Measurements from ENCODE around the gene GJB2.

The GJB2 gene

GRCh38 chr13:20149762-20150161 is 43.0 kb downstream of the GJB2 start:
- no peak overlapping the region for H3K4me2 ChIP-seq
- no peaks in the 10 kb centered on the region for H3K27me3 ChIP-seq (ENCODE audit: insufficient read depth, low read depth)
- H3K4me1 ChIP-seq (ENCODE audit: low read depth, poor library complexity, severe bottlenecking), result peaks cover 18% of the 10 kb centered on the region
- no peak overlapping the region for H3K4me3 ChIP-seq (IDR thresholded peaks at IDR 0.05; ENCODE audit: insufficient read depth, low read depth, low read length)
- no peaks in the 10 kb centered on the region for H4K20me1 ChIP-seq (ENCODE audit: insufficient read depth)
- H3K9ac ChIP-seq, result no peak overlapping the region
- no peak for TF ChIP-seq CTCF (conservative IDR thresholded peaks at IDR 0.05; ENCODE audit: low read depth, low read length)
- H3K27ac ChIP-seq, result no peak overlapping the region
- no peak overlapping the region for H2AFZ ChIP-seq (ENCODE audit: low read depth)
- no peaks in the 10 kb centered on the region for H3K36me3 ChIP-seq (ENCODE audit: insufficient read depth)
- no peaks in the 10 kb centered on the region for H3K79me2 ChIP-seq (ENCODE audit: insufficient read depth, low read depth)

- no peaks in the 10 kb centered on the region for H3K79me2 ChIP-seq (ENCODE audit: insufficient read depth, low read depth)
- H3K4me1 ChIP-seq (ENCODE audit: low read depth, poor library complexity, severe bottlenecking), result peaks cover 18% of the 10 kb centered on the region
- no peak overlapping the region for H3K4me3 ChIP-seq (IDR thresholded peaks at IDR 0.05; ENCODE audit: insufficient read depth, low read depth, low read length)
- no peaks in the 10 kb centered on the region for H3K27me3 ChIP-seq (ENCODE audit: insufficient read depth, low read depth)
- no peak overlapping the region for H3K4me2 ChIP-seq
- TF ChIP-seq CTCF (conservative IDR thresholded peaks at IDR 0.05; ENCODE audit: low read depth, low read length), result no peak
- H3K9ac ChIP-seq, result no peak overlapping the region
- H3K27ac ChIP-seq, result no peak overlapping the region
- no peak overlapping the region for H2AFZ ChIP-seq (ENCODE audit: low read depth)
- H4K20me1 ChIP-seq (ENCODE audit: insufficient read depth), result no peaks in the 10 kb centered on the region
- H3K36me3 ChIP-seq (ENCODE audit: insufficient read depth), result no peaks in the 10 kb centered on the region
Observed at GRCh38 chr13:20148501-20149183, 44.1 kb downstream of the GJB2 start.

GRCh38 chr13:20146381-20146780 is 46.4 kb downstream of the GJB2 start:
- Histone ChIP-seq H3K27me3 (ENCODE audit: insufficient read depth, low read depth) (no peaks in the 10 kb centered on the region), H3K4me1 (ENCODE audit: low read depth, poor library complexity, severe bottlenecking) (peaks cover 18% of the 10 kb centered on the region), H3K79me2 (ENCODE audit: insufficient read depth, low read depth) (no peaks in the 10 kb centered on the region), H3K36me3 (ENCODE audit: insufficient read depth) (no peaks in the 10 kb centered on the region), H2AFZ (ENCODE audit: low read depth) (no peak overlapping the region), H3K27ac (no peak overlapping the region), H3K4me3 (IDR thresholded peaks at IDR 0.05; ENCODE audit: insufficient read depth, low read depth, low read length) (no peak overlapping the region), H4K20me1 (ENCODE audit: insufficient read depth) (no peaks in the 10 kb centered on the region), H3K4me2 (peak overlapping the region; percentile 39; the same call in 1 of the 2 replicates), H3K9ac (no peak overlapping the region)
- TF ChIP-seq CTCF (conservative IDR thresholded peaks at IDR 0.05; ENCODE audit: low read depth, low read length), result no peak

- Histone ChIP-seq H4K20me1 (ENCODE audit: insufficient read depth) (no peaks in the 10 kb centered on the region), H3K4me3 (IDR thresholded peaks at IDR 0.05; ENCODE audit: insufficient read depth, low read depth, low read length) (no peak overlapping the region), H3K27ac (no peak overlapping the region), H2AFZ (ENCODE audit: low read depth) (no peak overlapping the region), H3K4me1 (ENCODE audit: low read depth, poor library complexity, severe bottlenecking) (peaks cover 18% of the 10 kb centered on the region), H3K79me2 (ENCODE audit: insufficient read depth, low read depth) (no peaks in the 10 kb centered on the region), H3K4me2 (no peak overlapping the region), H3K36me3 (ENCODE audit: insufficient read depth) (no peaks in the 10 kb centered on the region), H3K9ac (no peak overlapping the region), H3K27me3 (ENCODE audit: insufficient read depth, low read depth) (no peaks in the 10 kb centered on the region)
- TF ChIP-seq CTCF (conservative IDR thresholded peaks at IDR 0.05; ENCODE audit: low read depth, low read length), result no peak
Observed at GRCh38 chr13:20145521-20145920, 47.2 kb downstream of the GJB2 start.
